C4-2B (cell line): ENCODE measurements around the gene HSBP1L1.

Source experiments
- H3K27ac ChIP-seq: fragments of 450-650 bp; 2 replicates; pipeline ENCODE4 v1.5.1; 2017
- CTCF ChIP-seq: fragments of 450-650 bp; conservative IDR thresholded peaks from 2 replicates; pipeline ENCODE4 v1.5.1; 2017; ENCODE audit warnings: mild to moderate bottlenecking
- ZFX ChIP-seq: fragments of 450-650 bp; IDR thresholded peaks from 2 replicates; pipeline ENCODE4 v1.6.1; 2017

Gene HSBP1L1

GRCh38 chr18:79973517-79973916, 9.1 kb downstream of the HSBP1L1 start:
- no peak for TF ChIP-seq ZFX
- no peak for TF ChIP-seq CTCF

DNA sequence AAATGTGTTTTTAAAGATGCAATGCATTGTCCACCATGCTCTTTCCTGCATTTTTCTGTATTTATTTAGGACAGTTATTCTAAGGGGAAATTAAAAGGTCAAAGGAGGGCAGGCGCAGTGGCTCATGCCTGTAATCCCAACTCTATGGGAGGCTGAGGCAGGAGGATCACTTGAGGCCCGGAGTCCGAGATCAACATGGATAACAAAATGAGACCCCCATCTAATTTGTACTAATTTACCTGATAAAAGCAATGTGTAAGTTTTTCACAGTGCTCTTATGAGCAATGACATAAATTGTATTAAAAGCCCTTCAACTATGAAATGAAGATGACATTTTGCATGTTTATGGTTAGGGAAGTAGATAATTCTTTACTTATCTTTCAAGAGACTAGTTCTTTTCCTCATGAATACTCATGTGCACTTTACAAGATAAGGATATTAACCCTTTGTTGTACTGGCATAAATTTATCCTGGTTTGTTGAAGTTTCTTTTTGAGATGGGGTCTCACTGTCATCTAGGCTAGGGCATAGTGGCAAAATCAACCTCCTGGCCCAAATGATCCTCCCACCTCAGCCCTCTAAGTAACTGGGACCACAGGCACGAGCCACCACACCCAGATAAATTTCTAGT, 9.7 kb downstream of the HSBP1L1 start:
- H3K27ac ChIP-seq, result no peak overlapping the region
- TF ChIP-seq ZFX (no peak), CTCF (no peak)

More at GRCh38 chr18:79973517-79973916, 9.1 kb downstream of the HSBP1L1 start:
- H3K27ac ChIP-seq, result no peak overlapping the region

DNA sequence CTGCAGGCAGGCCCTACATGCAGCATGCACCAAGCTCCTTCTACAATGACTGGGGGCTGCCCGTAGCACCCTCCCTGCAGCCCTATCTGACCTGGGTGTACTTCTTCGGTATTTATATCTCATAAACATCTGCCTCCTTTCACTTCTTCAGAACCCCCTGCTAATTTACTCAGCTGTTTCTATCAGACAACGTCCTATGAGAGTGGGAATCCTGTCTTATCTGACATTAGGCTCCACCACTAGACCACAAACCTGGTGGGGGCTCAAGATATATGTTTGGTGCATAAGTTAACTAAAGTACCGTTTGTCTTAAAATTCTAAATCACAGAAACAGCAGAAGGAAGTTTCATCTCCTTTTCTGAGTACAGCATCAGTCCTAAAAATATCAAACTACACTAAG, 10.6 kb downstream of the HSBP1L1 start:
- no peak for TF ChIP-seq ZFX
- TF ChIP-seq CTCF, result no peak

DNA sequence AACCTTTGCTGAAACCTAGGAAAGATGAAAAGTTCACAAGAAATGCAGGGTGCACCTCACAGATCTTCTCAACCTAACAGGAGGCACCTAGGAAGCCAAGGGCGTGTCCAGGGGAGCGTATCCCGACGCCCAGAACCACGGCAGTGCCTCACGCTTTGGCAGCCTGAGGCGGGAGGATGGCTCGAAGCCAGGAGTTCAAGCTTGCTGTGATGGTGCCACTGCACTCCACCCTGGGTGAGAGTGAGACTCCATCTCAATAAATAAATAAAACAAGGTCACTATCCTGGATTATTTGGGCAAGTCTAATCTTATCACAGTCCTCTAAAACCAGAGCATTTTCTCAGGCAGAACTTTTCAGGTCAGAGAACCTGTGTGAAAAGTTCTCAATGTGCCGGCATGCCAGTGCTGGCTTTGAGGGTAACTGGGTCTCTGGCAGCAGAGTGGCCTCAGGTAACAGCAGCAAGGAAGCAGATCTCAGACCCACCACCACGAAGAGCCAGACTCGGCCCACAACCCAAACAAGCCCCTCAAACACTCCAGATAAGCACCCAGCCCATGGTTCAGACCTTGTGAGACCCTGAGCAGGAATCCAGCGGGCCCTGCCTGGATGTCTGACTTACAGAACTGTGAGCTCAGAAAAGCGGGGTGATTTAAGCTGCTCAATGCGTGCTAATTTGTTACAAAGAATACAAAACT, 11.7 kb downstream of the HSBP1L1 start:
- TF ChIP-seq CTCF (no peak), ZFX (no peak)
- no peak overlapping the region for H3K27ac ChIP-seq

More for the DNA sequence above, 10.6 kb downstream of the HSBP1L1 start:
- no peak overlapping the region for H3K27ac ChIP-seq

DNA sequence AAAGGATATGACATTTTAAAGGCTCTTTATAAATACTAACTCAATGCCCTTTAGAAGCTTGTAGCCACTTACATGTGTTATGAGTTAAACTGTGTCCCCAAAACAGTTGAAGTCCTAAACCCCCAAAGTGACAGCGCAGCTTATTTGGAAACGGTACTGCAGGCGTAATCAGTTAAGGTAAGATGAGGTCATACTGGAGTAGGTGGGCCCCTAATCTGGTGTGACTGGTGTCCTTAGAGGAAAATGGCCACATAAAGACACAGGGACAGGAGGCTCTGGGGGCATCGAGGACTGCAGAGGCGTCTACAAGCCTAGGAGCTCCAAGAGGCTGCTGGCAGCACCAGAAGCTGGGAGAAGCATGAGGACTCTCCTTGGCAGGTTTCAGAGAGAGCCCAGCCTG, 15.4 kb downstream of the HSBP1L1 start:
- H3K27ac ChIP-seq, result no peak overlapping the region
- TF ChIP-seq ZFX (no peak), CTCF (no peak)

DNA sequence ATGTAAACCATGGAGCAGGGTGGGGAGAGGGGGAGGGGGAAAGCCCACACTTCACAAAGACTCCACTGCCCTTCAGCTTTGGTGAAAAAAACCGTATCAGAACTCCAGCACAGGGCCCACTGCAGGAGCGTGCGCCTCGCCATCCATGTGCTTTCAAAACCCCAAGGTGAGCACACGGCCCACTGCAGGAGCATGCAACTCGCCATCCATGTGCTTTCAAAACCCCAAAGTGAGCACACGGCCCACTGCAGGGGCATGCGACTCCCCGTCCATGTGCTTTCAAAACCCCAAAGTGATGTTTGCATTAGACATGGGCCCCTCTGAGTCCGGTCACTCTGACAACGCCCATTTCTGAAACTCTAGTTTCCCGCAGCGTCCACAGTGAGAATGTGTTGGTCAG, 16.1 kb downstream of the HSBP1L1 start:
- TF ChIP-seq CTCF (no peak), ZFX (no peak)
- H3K27ac ChIP-seq, result no peak overlapping the region

- TF ChIP-seq ZFX, result no peak
- TF ChIP-seq CTCF, result no peak
- no peak overlapping the region for H3K27ac ChIP-seq
These were observed 18.3 kb downstream of the HSBP1L1 start for GRCh38 chr18:79982736-79983135.
